SK-N-SH (cell line): ENCODE results near the gene ATP6V0A1. TPM values are rescaled to one million over a fixed set of nuclear protein-coding genes. Genes with fewer than 3 reads are reported as not detected.
A peak's percentile ranks its signal among the peaks of the same experiment; 100 is the strongest.

Experiments used
- CTCF ChIA-PET: fragments of 300-600, 350-600 bp; formaldehyde crosslinking; extraction: SDS; loops from one replicate; lab custom pipeline; 2021; lab: Yijun Ruan, JAX
- POLR2A ChIA-PET: fragments of 350-600 bp; sonication (Branson Sonifier 250); formaldehyde crosslinking; extraction: SDS; loops from one replicate; lab custom pipeline; 2020; ENCODE audit warnings: antibody characterized with exemption, inconsistent platforms; lab: Yijun Ruan, JAX
- DNase-seq: peaks from one replicate; pipeline ENCODE4 v3.0.0; 2012
- H2AFZ ChIP-seq: fragments of 200-600 bp; sonication (generic); 2 replicates; pipeline ENCODE4 v1.8.1; 2016; ENCODE audit warnings: antibody characterized with exemption, mild to moderate bottlenecking, low read depth
- H3F3A ChIP-seq: fragments of 200-600 bp; sonication (generic); replicated peaks from 2 replicates; pipeline ENCODE3; 2016; ENCODE audit warnings: antibody characterized with exemption, mild to moderate bottlenecking; ENCODE audit not compliant: insufficient read depth
- H3K27ac ChIP-seq, 2 experiments: fragments of 200-500 bp in 1 of 2; fragments of 200-600 bp in 1 of 2; sonication (Bioruptor generic) in 1 of 2; sonication (generic), shearing (Covaris generic) in 1 of 2; 2 replicates each; pipeline versions ENCODE4 v1.5.1 to v1.6.1; 2014 to 2016; ENCODE audit warnings: low read depth in 2 of 2, inconsistent platforms in 1 of 2, low read length in 1 of 2, mild to moderate bottlenecking in 1 of 2, mixed read lengths in 1 of 2
- H3K27me3 ChIP-seq: fragments of 200-600 bp; sonication (generic), shearing (Covaris generic); 2 replicates; pipeline ENCODE4 v1.6.1; 2016; ENCODE audit warnings: mixed run types; ENCODE audit not compliant: insufficient read depth
- H3K36me3 ChIP-seq, 2 experiments: fragments of 200-500 bp in 1 of 2; fragments of 200-600 bp in 1 of 2; sonication (Bioruptor generic) in 1 of 2; sonication (generic) in 1 of 2; replicated peaks in 1 of 2; 2 replicates each; pipeline versions ENCODE3 to v1.5.1; 2014 to 2016; ENCODE audit warnings: low read length in 1 of 2, mild to moderate bottlenecking in 1 of 2; ENCODE audit not compliant: insufficient read depth in 2 of 2, control insufficient read depth in 1 of 2
- H3K4me1 ChIP-seq, 2 experiments: fragments of 200-500 bp in 1 of 2; fragments of 200-600 bp in 1 of 2; sonication (Bioruptor generic) in 1 of 2; sonication (generic), shearing (Covaris generic) in 1 of 2; 2 replicates each; pipeline versions ENCODE4 v1.5.1 to v1.6.1; 2014 to 2016; ENCODE audit warnings: low read depth in 1 of 2, low read length in 1 of 2, mixed run types in 1 of 2; ENCODE audit not compliant: insufficient read depth in 2 of 2, control insufficient read depth in 1 of 2
- H3K4me2 ChIP-seq: fragments of 200-600 bp; sonication (generic), shearing (Covaris generic); 2 replicates; pipeline ENCODE4 v1.6.1; 2017; ENCODE audit warnings: mixed run types
- H3K4me3 ChIP-seq, 2 experiments: fragments of 200-500 bp in 1 of 2; fragments of 200-600 bp in 1 of 2; sonication (Bioruptor generic) in 1 of 2; sonication (generic), shearing (Covaris generic) in 1 of 2; 2 replicates each; pipeline versions ENCODE4 v1.5.1 to v1.8.1; 2014 to 2016; ENCODE audit warnings: low read depth in 2 of 2, inconsistent platforms in 1 of 2, low read length in 1 of 2, mild to moderate bottlenecking in 1 of 2, mixed read lengths in 1 of 2, moderate library complexity in 1 of 2
- H3K79me2 ChIP-seq: fragments of 200-600 bp; sonication (generic); 2 replicates; pipeline ENCODE4 v1.8.1; 2017; ENCODE audit warnings: mild to moderate bottlenecking; ENCODE audit not compliant: insufficient read depth
- H3K9ac ChIP-seq: fragments of 200-600 bp; sonication (generic); 2 replicates; pipeline ENCODE4 v1.6.1; 2017; ENCODE audit warnings: mixed run types
- H3K9me2 ChIP-seq: fragments of 200-600 bp; sonication (generic); 2 replicates; pipeline ENCODE4 v1.6.1; 2017; ENCODE audit warnings: mixed run types
- H3K9me3 ChIP-seq: fragments of 200-600 bp; sonication (generic); 2 replicates; pipeline ENCODE4 v1.6.1; 2017; ENCODE audit warnings: mixed run types, mild to moderate bottlenecking, moderate library complexity
- H4K20me1 ChIP-seq: fragments of 200-600 bp; sonication (generic); 2 replicates; pipeline ENCODE4 v1.6.1; 2017; ENCODE audit warnings: mild to moderate bottlenecking, mixed run types; ENCODE audit not compliant: insufficient read depth
- EP300 ChIP-seq, 2 experiments: IDR thresholded peaks; 2 replicates each; pipeline versions ENCODE4 v1.4.0 to v1.6.1; 2012; ENCODE audit warnings: borderline replicate concordance in 1 of 2, low read depth in 1 of 2, low read length in 1 of 2
- EZH2phosphoT487 ChIP-seq: fragments of 200-600 bp; sonication (generic); IDR thresholded peaks from 2 replicates; pipeline ENCODE4 v1.6.1; 2017; ENCODE audit warnings: low read depth, mixed run types, mild to moderate bottlenecking, antibody characterized with exemption, moderate library complexity, borderline replicate concordance
- FOSL2 ChIP-seq: IDR thresholded peaks from 2 replicates; pipeline ENCODE4 v1.4.0; 2012; ENCODE audit warnings: low read depth, mild to moderate bottlenecking, moderate library complexity, borderline replicate concordance
- FOXJ3 ChIP-seq: sonication (generic); formaldehyde crosslinking; IDR thresholded peaks from 2 replicates; pipeline ENCODE4 v1.5.1; 2020; ENCODE audit warnings: mild to moderate bottlenecking, missing genetic modification reagents
- FOXM1 ChIP-seq: IDR thresholded peaks from 2 replicates; pipeline ENCODE4 v1.4.0; 2012; ENCODE audit warnings: low read depth, mild to moderate bottlenecking
- JUND ChIP-seq: IDR thresholded peaks from 2 replicates; pipeline ENCODE4 v1.4.0; 2012
- MAX ChIP-seq: IDR thresholded peaks from 2 replicates; pipeline ENCODE4 v1.4.0; 2012; ENCODE audit warnings: low read depth
- MEF2A ChIP-seq: IDR thresholded peaks from 2 replicates; pipeline ENCODE4 v1.4.0; 2012; ENCODE audit warnings: low read depth, borderline replicate concordance
- MXI1 ChIP-seq: IDR thresholded peaks from 2 replicates; pipeline ENCODE4 v1.6.1; 2012; ENCODE audit warnings: mild to moderate bottlenecking, low read depth, low read length, improper control_type of control experiment
- RFX5 ChIP-seq: IDR thresholded peaks from 2 replicates; pipeline ENCODE4 v1.6.1; 2012; ENCODE audit warnings: mild to moderate bottlenecking, improper control_type of control experiment, low read length
- SMC3 ChIP-seq: IDR thresholded peaks from 2 replicates; pipeline ENCODE4 v1.6.1; 2012; ENCODE audit warnings: low read depth, low read length, improper control_type of control experiment
- TAF1 ChIP-seq: IDR thresholded peaks from 2 replicates; pipeline ENCODE4 v1.6.1; 2012; ENCODE audit warnings: low read depth, mild to moderate bottlenecking, low read length, moderate library complexity, borderline replicate concordance
- USF2 ChIP-seq: fragments of 150-350 bp; IDR thresholded peaks from 2 replicates; pipeline ENCODE4 v1.6.1; 2017; ENCODE audit warnings: antibody characterized with exemption, low read length, low read depth, borderline replicate concordance
- YY1 ChIP-seq: IDR thresholded peaks from 2 replicates; pipeline ENCODE4 v1.4.0; 2012; ENCODE audit warnings: low read depth, mild to moderate bottlenecking
- WGBS: methylation state at CpG from one replicate; pipeline ENCODE4 v1.1.6; 2017; ENCODE audit warnings: low lambda C conversion rate; 5-methylcytosine and 5-hydroxymethylcytosine counted together
- polyA plus RNA-seq, 3 experiments: library from polyadenylated mRNA; depleted of rRNA; stranded (reverse); fragments of >200 nt; gene quantifications; 2 replicates each; pipeline ENCODE4 v1.2.3, GENCODE V29; 2012

ATP6V0A1 gene
- polyA plus RNA-seq, 1 of the 3 experiments (the other 2 are of a cell fraction): 31.7 TPM

- Histone ChIP-seq H3K36me3 (peaks cover 13 to 30% of the 10 kb centered on the region in 2 experiments), H3K4me2 (peak overlapping the region; percentile 98), H2AFZ (peak overlapping the region; percentile 86), H3K4me1 (peaks cover 4 to 30% of the 10 kb centered on the region in 2 experiments; a peak in 3 of 4 replicates), H3K9me3 (no peaks in the 10 kb centered on the region), H3K9ac (peak overlapping the region; percentile 86), H3K4me3 (peak overlapping the region; percentile 78 to 98), H3K27ac (peak overlapping the region; percentile 73 to 82), H3F3A (peaks cover 27% of the 10 kb centered on the region), H3K27me3 (no peaks in the 10 kb centered on the region), H3K79me2 (peaks cover 56% of the 10 kb centered on the region), H4K20me1 (no peaks in the 10 kb centered on the region), H3K9me2 (no peaks in the 10 kb centered on the region)
- POLR2A ChIA-PET: interaction anchor here (0.6 to 0.8 kb wide), 2 partner anchors 12 to 30 kb away, joined by 3 read pairs; no protein-coding TSS in a partner anchor
- no peak for TF ChIP-seq FOSL2
- no peak for TF ChIP-seq RFX5
- 0 out of 2 replicates have a peak, but pooled peaks have one; percentile 34 for TF ChIP-seq MXI1
- TF ChIP-seq SMC3: no peak
- TF ChIP-seq FOXJ3 (CRISPR knock-in tag): 0 out of 2 replicates have a peak, but pooled peaks have one; percentile 4
- no peak for TF ChIP-seq YY1
- TF ChIP-seq FOXM1: no peak
- TF ChIP-seq USF2: no peak
- TF ChIP-seq MEF2A: no peak
- TF ChIP-seq EZH2phosphoT487: no peak
- TF ChIP-seq EP300 (IDR thresholded peaks at IDR 0.05; ENCODE audit: borderline replicate concordance in 1 of 2, low read depth in 1 of 2, low read length in 1 of 2): no peak
- TF ChIP-seq MAX: no peak
- no peak for TF ChIP-seq JUND
- CTCF ChIA-PET: interaction anchor here (1.0 to 1.4 kb wide), 2 partner anchors 14 to 15 kb away, joined by 3 to 4 read pairs; no protein-coding TSS in a partner anchor
- DNase-seq: no peak
- WGBS: 3% methylated on average over 24 of the region's 48 CpGs
These were observed 103.9 kb downstream of the ATP6V0A1 start for GRCh38 chr17:42562388-42563142.

GRCh38 chr17:42563143-42563509, 104.4 kb downstream of the ATP6V0A1 start:
- H3K9me3 ChIP-seq: no peaks in the 10 kb centered on the region
- H3K27ac ChIP-seq: peak overlapping the region in 1 of 2 experiments; percentile 73; a peak in 2 of 4 replicates
- no peaks in the 10 kb centered on the region for H3K27me3 ChIP-seq
- H3K9me2 ChIP-seq: no peaks in the 10 kb centered on the region
- peak overlapping the region; percentile 98 for H3K4me2 ChIP-seq
- WGBS: 33% methylated on average over 14 of the region's 14 CpGs
- H3F3A ChIP-seq: peaks cover 29% of the 10 kb centered on the region
- TF ChIP-seq MEF2A (no peak), TAF1 (no peak)
- peak overlapping the region; percentile 78 to 98 for H3K4me3 ChIP-seq
- ChIA-PET POLR2A (interaction anchor here (0.6 kb wide), 1 partner anchor 11 kb away, joined by 3 read pairs; no protein-coding TSS in a partner anchor), CTCF (interaction anchor here (1.0 to 1.4 kb wide), 2 partner anchors 14 to 15 kb away, joined by 3 to 4 read pairs; no protein-coding TSS in a partner anchor)
- DNase-seq: no peak
- peaks cover 61% of the 10 kb centered on the region for H3K79me2 ChIP-seq
- H3K9ac ChIP-seq: peak overlapping the region; percentile 86
- H3K4me1 ChIP-seq: peaks cover 4 to 33% of the 10 kb centered on the region in 2 experiments; a peak in 3 of 4 replicates
- H3K36me3 ChIP-seq: peaks cover 13 to 30% of the 10 kb centered on the region in 2 experiments
- H4K20me1 ChIP-seq: no peaks in the 10 kb centered on the region
- H2AFZ ChIP-seq: no peak overlapping the region
